GM12864 (cell line): ENCODE data around the gene PCDHA7.
"Not testable (repeated sequence)": the region's sequence is repeated elsewhere in the genome, so short reads cannot be mapped to it uniquely, and the experiment has no call there.

Experiments used
- DNase-seq: peaks from one replicate; pipeline ENCODE4 v3.0.0-alpha.2; 2011; ENCODE audit warnings: low read depth
- H3K4me3 ChIP-seq: 2 replicates; pipeline ENCODE4 v1.5.1; 2011; ENCODE audit warnings: mild to moderate bottlenecking, low read depth, low read length, control low read depth
- TF ChIP-seq, protein P1 (sequence below): IDR thresholded peaks from 2 replicates; pipeline ENCODE4 v1.5.1; 2011; ENCODE audit warnings: low read depth, mild to moderate bottlenecking, moderate library complexity, low read length, control low read depth, inconsistent platforms; ENCODE audit errors: missing control alignments

The PCDHA7 gene

DNA sequence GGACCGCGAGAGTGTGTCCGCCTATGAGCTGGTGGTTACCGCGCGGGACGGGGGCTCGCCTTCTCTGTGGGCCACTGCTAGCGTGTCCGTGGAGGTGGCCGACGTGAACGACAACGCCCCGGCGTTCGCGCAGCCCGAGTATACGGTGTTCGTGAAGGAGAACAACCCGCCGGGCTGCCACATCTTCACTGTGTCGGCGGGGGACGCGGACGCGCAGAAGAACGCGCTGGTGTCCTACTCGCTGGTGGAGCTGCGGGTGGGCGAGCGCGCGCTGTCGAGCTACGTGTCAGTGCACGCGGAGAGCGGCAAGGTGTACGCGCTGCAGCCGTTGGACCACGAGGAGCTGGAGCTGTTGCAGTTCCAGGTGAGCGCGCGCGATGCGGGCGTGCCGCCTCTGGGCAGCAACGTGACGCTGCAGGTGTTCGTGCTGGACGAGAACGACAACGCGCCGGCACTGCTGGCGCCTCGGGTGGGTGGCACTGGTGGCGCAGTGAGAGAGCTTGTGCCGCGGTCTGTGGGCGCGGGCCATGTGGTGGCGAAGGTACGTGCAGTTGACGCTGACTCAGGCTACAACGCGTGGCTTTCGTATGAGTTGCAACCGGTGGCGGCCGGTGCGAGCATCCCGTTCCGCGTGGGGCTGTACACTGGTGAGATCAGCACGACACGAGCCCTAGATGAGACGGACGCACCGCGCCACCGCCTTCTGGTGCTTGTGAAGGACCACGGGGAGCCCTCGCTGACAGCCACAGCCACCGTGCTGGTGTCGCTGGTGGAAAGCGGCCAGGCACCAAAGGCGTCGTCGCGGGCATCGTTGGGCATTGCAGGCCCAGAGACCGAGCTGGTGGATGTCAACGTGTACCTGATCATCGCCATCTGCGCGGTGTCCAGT, 1.8 kb downstream of the PCDHA7 start:
- TF ChIP-seq, protein P1, sequence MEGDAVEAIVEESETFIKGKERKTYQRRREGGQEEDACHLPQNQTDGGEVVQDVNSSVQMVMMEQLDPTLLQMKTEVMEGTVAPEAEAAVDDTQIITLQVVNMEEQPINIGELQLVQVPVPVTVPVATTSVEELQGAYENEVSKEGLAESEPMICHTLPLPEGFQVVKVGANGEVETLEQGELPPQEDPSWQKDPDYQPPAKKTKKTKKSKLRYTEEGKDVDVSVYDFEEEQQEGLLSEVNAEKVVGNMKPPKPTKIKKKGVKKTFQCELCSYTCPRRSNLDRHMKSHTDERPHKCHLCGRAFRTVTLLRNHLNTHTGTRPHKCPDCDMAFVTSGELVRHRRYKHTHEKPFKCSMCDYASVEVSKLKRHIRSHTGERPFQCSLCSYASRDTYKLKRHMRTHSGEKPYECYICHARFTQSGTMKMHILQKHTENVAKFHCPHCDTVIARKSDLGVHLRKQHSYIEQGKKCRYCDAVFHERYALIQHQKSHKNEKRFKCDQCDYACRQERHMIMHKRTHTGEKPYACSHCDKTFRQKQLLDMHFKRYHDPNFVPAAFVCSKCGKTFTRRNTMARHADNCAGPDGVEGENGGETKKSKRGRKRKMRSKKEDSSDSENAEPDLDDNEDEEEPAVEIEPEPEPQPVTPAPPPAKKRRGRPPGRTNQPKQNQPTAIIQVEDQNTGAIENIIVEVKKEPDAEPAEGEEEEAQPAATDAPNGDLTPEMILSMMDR = no peak
- DNase-seq = no peak
- H3K4me3 ChIP-seq = no peak overlapping the region

DNA sequence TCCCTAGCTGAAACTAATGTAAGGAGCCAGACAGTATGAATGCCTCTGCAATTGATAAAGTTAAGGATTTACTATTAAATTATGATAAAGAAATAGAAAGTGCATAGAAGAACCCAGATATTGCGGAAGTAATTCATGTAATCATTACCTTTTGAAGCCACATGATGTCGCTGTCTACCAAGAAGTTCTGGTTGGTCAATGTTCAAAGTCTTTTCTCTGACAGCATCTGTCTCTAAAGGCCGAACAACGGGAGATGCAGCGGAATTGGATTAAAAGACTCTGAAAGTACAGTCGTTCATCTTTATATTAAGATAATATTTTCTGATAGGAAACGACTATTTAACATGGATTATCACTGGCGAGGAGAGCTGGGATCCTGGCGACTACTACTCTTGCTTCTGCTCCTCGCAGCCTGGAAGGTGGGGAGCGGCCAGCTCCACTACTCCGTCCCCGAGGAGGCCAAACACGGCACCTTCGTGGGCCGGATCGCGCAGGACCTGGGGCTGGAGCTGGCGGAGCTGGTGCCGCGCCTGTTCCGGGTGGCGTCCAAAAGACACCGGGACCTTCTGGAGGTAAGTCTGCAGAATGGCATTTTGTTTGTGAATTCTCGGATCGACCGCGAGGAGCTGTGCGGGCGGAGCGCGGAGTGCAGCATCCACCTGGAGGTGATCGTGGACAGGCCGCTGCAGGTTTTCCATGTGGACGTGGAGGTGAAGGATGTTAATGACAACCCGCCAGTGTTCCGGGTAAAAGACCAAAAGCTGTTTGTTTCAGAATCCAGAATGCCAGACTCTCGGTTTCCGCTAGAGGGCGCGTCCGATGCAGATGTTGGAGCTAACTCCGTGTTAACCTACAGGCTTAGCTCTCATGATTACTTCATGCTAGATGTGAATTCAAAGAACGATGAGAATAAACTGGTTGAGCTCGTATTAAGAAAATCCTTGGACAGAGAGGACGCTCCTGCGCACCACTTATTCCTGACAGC, 7.2 kb downstream of the PCDHA7 start, which contains the start of gene PCDHA8:
PCDHA8 (plus strand) TSS at position 210 of the 985 bp plus-strand sequence; CDS start at position 345, 135 bp downstream.
- H3K4me3 ChIP-seq = no peak within 1 kb of the TSS
- DNase-seq = no peak
- TF ChIP-seq, protein P1 = no peak

DNA sequence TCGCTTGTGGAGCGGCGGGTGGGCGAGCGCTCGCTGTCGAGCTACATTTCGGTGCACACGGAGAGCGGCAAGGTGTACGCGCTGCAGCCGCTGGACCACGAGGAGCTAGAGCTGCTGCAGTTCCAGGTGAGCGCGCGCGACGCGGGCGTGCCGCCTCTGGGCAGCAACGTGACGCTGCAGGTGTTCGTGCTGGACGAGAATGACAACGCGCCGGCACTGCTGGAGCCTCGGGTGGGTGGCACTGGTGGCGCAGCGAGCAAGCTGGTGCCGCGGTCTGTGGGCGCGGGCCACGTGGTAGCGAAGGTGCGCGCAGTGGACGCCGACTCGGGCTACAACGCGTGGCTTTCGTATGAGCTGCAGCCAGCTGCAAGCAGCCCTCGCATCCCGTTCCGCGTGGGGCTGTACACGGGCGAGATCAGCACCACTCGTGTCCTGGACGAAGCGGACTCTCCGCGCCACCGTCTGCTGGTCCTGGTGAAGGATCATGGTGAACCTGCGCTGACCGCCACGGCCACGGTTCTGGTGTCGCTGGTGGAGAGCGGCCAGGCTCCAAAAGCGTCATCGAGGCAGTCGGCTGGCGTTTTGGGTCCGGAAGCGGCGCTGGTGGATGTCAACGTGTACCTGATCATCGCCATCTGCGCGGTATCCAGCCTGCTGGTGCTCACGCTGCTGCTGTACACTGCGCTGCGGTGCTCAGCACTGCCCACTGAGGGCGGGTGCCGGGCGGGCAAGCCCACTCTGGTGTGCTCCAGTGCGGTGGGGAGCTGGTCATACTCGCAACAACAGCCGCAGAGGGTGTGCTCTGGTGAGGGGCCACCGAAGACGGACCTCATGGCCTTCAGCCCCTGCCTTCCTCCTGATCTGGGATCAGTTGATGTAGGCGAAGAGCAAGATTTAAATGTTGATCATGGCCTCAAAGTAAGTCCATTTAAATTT, 9.0 kb downstream of the PCDHA7 start:
- TF ChIP-seq, protein P1 = no peak
- DNase-seq = no peak
- no peak overlapping the region for H3K4me3 ChIP-seq

DNA sequence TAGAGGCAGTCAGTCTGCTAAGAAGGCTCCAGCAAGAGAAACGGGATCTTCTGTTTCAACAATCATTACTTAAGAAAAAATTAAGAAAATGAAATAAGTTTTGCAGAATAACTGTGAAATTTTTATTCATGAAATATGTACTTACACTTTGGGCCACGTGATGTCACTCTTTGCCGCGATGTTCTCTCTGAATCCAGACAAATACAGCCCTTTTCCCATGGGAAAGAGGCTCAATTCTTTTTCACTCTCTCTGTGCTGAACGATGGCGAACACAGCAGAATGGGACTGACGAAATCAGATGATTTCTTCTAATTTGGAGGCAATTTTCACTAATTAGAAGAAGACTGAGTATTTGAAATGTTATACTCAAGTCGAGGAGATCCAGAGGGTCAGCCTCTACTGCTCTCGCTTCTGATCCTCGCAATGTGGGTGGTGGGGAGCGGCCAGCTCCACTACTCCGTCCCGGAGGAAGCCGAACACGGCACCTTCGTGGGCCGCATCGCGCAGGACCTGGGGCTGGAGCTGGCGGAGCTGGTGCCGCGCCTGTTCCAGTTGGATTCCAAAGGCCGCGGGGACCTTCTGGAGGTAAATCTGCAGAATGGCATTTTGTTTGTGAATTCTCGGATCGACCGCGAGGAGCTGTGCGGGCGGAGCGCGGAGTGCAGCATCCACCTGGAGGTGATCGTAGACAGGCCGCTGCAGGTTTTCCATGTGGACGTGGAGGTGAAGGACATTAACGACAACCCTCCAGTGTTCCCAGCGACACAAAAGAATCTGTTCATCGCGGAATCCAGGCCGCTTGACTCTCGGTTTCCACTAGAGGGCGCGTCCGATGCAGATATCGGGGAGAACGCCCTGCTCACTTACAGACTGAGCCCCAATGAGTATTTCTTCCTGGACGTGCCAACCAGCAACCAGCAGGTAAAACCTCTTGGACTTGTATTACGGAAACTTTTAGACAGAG, 14.4 kb downstream of the PCDHA7 start, which contains the start of gene PCDHA9:
PCDHA9 (plus strand) TSS at position 244 of the 964 bp plus-strand sequence; CDS start at position 358, 114 bp downstream.
- not testable (repeated sequence) for DNase-seq, H3K4me3 ChIP-seq

DNA sequence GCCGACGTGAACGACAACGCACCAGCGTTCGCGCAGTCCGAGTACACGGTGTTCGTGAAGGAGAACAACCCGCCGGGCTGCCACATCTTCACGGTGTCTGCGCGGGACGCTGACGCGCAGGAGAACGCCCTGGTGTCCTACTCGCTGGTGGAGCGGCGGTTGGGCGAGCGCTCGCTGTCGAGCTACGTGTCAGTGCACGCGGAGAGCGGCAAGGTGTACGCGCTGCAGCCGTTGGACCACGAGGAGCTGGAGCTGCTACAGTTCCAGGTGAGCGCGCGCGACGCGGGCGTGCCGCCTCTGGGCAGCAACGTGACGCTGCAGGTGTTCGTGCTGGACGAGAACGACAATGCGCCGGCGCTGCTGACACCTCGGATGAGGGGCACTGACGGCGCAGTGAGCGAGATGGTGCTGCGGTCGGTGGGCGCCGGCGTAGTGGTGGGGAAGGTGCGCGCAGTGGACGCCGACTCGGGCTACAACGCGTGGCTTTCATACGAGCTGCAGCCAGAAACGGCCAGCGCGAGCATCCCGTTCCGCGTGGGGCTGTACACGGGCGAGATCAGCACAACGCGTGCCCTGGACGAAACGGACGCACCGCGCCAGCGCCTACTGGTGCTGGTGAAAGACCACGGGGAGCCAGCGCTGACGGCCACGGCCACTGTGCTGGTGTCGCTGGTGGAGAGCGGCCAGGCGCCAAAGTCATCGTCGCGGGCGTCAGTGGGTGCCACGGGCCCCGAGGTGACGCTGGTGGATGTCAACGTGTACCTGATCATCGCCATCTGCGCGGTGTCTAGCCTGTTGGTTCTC, 16.0 kb downstream of the PCDHA7 start:
- H3K4me3 ChIP-seq, DNase-seq: not testable (repeated sequence)

DNA sequence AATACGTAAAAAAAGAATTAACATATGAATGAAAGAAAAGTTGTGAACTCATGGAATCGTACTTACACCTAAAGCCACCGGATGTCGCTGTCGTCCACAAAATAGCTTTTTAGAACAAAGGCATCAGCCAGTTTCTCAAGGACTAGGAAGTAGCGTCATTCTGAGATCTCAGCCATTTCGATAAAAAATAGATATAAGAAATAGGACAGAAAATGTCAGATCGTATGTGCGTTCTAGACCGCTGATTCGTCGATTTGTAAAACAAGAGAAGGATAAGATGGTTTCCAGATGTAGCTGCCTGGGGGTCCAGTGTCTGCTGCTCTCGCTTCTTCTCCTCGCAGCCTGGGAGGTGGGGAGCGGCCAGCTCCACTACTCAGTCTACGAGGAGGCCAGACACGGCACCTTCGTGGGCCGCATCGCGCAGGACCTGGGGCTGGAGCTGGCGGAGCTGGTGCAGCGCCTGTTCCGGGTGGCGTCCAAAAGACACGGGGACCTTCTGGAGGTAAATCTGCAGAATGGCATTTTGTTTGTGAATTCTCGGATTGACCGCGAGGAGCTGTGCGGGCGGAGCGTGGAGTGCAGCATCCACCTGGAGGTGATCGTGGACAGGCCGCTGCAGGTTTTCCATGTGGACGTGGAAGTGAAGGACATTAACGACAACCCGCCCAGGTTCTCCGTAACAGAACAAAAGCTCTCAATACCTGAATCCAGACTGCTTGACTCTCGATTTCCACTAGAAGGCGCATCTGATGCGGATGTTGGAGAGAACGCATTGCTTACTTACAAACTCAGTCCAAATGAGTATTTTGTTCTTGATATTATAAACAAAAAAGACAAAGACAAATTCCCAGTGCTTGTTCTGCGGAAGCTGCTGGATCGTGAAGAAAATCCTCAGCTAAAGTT, 22.0 kb downstream of the PCDHA7 start, which contains the start of gene PCDHA10:
PCDHA10 (plus strand) TSS at position 126 of the 903 bp plus-strand sequence; CDS start at position 278, 152 bp downstream.
- H3K4me3 ChIP-seq = no peak within 1 kb of the TSS
- DNase-seq = no peak
- TF ChIP-seq, protein P1 = no peak
